COR-L47 (cell line): ENCODE data around the gene DNAH14.
"Not testable (repeated sequence)": the region's sequence is repeated elsewhere in the genome, so short reads cannot be mapped to it uniquely, and the experiment has no call there.

Experiments used
- DNase-seq: peaks from one replicate; lab custom pipeline; 2025; lab: John Stamatoyannopoulos, UW

Gene DNAH14

GRCh38 chr1:225257081-225257480 lies 327.6 kb downstream of the DNAH14 start:
- no peak for DNase-seq

GRCh38 chr1:225258811-225259210 lies 329.3 kb downstream of the DNAH14 start:
- no peak for DNase-seq

GRCh38 chr1:225259542-225259941 lies 330.1 kb downstream of the DNAH14 start:
- DNase-seq: no peak

GRCh38 chr1:225260319-225260718 lies 330.8 kb downstream of the DNAH14 start:
- DNase-seq: no peak

- DNase-seq: no peak
Measured at GRCh38 chr1:225277445-225277844, 348.0 kb downstream of the DNAH14 start.

GRCh38 chr1:225280563-225280962 lies 351.1 kb downstream of the DNAH14 start:
- DNase-seq: no peak

GRCh38 chr1:225290244-225290643 lies 360.8 kb downstream of the DNAH14 start:
- DNase-seq: no peak

- DNase-seq: no peak
Measured at GRCh38 chr1:225299624-225300023, 370.1 kb downstream of the DNAH14 start.

GRCh38 chr1:225300381-225300780 lies 370.9 kb downstream of the DNAH14 start:
- no peak for DNase-seq

GRCh38 chr1:225304996-225305395 lies 375.5 kb downstream of the DNAH14 start:
- DNase-seq: no peak

GRCh38 chr1:225310544-225310943 lies 381.1 kb downstream of the DNAH14 start:
- DNase-seq: not testable (repeated sequence)

GRCh38 chr1:225318706-225319575 lies 389.5 kb downstream of the DNAH14 start:
- no peak for DNase-seq

- DNase-seq: no peak
Measured at GRCh38 chr1:225319871-225320270, 390.4 kb downstream of the DNAH14 start.

- DNase-seq: no peak
Measured at GRCh38 chr1:225321784-225322183, 392.3 kb downstream of the DNAH14 start.

- DNase-seq: no peak
Measured at GRCh38 chr1:225329041-225329440, 399.6 kb downstream of the DNAH14 start.

GRCh38 chr1:225329996-225330395 lies 400.5 kb downstream of the DNAH14 start:
- DNase-seq: not testable (repeated sequence)

- no peak for DNase-seq
Measured at GRCh38 chr1:225332686-225333085, 403.2 kb downstream of the DNAH14 start.

- not testable (repeated sequence) for DNase-seq
Measured at GRCh38 chr1:225335098-225335778, 405.8 kb downstream of the DNAH14 start.

- DNase-seq: no peak
Measured at GRCh38 chr1:225338545-225338944, 409.1 kb downstream of the DNAH14 start.

GRCh38 chr1:225341642-225342041 lies 412.2 kb downstream of the DNAH14 start:
- DNase-seq: no peak

- DNase-seq: no peak
Measured at GRCh38 chr1:225342695-225343094, 413.2 kb downstream of the DNAH14 start.

GRCh38 chr1:225343618-225344017 lies 414.1 kb downstream of the DNAH14 start:
- DNase-seq: no peak

- no peak for DNase-seq
Measured at GRCh38 chr1:225347123-225347683, 417.7 kb downstream of the DNAH14 start.
